ENCODE results near the gene FBN3.

Gene FBN3

DNA sequence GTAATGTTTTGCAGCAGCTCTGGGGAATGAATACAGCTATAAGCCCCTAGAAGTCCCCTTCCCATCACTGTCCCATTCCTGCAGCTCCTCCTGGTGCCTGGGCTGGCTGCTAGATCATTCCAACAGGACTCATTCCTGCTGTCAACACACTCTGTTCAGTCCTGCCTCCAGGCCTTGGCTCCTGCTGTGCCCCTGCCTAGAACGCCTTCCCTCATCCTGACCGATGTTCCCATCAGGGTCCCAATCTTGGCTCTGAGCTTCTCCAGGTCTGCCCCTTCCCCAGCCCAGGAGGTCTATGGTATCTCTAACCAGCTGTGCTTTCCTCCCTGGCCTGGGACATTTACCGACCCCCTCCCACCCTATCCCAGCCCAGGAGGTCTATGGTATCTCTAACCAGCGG is 48.1 kb downstream of the FBN3 start:
- no peak overlapping the region for H3K4me3 ChIP-seq (ENCODE audit: low read depth, low read length)
- TF ChIP-seq, protein P1, sequence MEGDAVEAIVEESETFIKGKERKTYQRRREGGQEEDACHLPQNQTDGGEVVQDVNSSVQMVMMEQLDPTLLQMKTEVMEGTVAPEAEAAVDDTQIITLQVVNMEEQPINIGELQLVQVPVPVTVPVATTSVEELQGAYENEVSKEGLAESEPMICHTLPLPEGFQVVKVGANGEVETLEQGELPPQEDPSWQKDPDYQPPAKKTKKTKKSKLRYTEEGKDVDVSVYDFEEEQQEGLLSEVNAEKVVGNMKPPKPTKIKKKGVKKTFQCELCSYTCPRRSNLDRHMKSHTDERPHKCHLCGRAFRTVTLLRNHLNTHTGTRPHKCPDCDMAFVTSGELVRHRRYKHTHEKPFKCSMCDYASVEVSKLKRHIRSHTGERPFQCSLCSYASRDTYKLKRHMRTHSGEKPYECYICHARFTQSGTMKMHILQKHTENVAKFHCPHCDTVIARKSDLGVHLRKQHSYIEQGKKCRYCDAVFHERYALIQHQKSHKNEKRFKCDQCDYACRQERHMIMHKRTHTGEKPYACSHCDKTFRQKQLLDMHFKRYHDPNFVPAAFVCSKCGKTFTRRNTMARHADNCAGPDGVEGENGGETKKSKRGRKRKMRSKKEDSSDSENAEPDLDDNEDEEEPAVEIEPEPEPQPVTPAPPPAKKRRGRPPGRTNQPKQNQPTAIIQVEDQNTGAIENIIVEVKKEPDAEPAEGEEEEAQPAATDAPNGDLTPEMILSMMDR (IDR thresholded peaks at IDR 0.05; ENCODE audit: borderline replicate concordance, insufficient read depth, low read depth, low read length) = no peak

DNA sequence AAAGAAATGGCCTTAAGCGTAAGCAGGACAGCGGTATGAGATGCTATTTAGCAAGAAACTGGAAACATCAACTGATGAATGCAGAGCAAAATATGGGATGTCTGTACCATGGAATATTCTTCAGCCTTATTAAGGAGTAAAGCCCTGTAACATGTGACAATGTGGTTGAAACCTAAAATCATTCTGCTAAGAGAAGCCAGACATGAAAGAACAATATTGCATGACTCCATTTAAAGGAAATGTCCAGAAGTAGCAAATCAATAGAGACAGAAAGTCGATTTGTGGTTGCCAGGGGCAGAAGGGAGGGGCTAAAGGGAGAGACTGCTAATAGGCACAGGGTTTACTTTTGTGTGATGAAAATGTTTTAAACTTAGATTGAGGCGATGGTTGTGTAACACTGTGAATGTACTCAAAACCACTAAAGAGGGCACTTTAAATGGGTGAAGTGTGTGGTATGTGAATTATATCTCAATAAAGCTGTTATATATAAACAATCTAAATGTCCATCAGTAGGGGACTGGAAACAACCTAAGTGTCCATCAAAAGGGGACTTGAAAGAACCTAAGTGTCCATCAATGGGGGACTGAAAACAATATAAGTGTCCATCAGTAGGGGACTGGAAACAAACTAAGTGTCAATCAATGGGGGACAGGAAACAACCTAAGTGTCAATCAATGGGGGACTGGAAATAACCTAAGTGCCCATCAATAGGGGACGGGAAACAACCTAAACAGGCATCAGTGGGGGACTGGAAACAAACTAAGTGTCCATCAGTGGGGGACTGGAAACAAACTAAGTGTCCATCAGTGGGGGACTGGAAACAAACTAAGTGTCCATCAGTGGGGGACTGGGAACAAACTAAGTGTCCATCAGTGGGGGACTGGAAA is 51.5 kb downstream of the FBN3 start:
- TF ChIP-seq, protein P1 (IDR thresholded peaks at IDR 0.05; ENCODE audit: borderline replicate concordance, insufficient read depth, low read depth, low read length) = no peak
- no peak overlapping the region for H3K4me3 ChIP-seq (ENCODE audit: low read depth, low read length)

DNA sequence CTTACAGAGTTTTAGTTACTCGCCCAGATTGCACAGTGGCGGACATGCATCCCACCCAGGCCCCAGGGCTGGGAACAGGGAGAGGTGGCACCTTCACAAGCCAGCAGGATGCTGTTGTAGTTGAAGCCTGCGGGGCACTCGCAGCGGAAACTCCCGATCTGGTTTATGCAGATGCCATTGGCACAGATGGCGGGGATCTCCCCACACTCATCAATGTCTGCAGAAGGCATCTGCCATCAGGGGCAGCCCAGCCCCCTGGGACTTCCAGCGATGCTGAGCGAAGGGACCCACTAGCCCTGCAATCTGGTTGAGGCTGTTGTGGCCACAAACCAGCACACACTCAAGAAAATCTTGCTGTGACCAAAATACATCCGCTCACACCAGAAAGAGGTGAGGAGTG is 52.2 kb downstream of the FBN3 start:
- no peak overlapping the region for H3K4me3 ChIP-seq (ENCODE audit: low read depth, low read length)
- TF ChIP-seq, protein P1 (IDR thresholded peaks at IDR 0.05; ENCODE audit: borderline replicate concordance, insufficient read depth, low read depth, low read length) = no peak

DNA sequence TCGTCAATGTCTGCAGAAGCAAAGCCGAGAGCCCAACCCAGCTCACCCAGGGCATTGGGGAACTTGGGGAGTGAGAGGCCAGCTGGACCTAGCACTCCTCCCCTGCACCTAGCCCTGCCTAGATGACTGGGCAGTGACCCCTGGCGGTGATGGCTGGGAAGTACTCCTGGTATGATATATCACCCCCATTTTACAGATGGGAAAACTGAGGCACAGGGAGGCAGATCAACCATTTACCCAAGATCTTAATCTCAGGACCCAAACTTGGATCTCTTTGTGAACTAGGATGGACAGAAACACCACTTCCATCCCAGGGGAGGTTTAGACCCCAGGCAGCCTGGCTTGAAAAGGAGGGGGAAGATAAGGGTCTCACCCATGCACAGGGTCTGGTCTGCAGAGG is 53.3 kb downstream of the FBN3 start:
- no peak overlapping the region for H3K4me3 ChIP-seq (ENCODE audit: low read depth, low read length)
- TF ChIP-seq, protein P1 (IDR thresholded peaks at IDR 0.05; ENCODE audit: borderline replicate concordance, insufficient read depth, low read depth, low read length) = 0 out of 2 replicates have a peak, but pooled peaks have one; percentile 37

DNA sequence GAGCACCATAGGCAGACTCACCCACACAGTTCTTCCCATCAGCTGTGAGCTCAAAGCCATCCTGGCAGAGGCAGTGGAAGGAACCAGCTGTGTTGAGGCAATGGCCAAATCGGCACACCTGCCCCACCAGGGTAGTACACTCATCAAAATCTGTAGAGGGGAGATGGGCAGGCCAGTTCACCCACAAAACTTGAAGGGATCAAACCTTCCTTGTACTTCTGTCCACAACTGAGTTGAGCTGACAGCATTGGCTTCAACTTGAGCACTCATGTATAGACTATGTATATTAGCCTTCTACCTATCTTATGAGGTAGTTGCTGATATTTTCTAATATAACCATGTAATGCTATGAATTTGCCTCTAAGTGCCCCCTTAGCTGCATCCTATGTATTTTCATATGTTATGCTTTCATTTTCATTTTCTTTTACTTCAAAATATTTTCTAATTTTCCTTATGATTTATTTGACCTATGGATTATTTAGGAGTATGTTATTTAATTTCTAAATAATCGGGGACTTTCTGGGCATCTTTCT is 54.0 kb downstream of the FBN3 start:
- TF ChIP-seq, protein P1 (IDR thresholded peaks at IDR 0.05; ENCODE audit: borderline replicate concordance, insufficient read depth, low read depth, low read length) = no peak
- no peak overlapping the region for H3K4me3 ChIP-seq (ENCODE audit: low read depth, low read length)

DNA sequence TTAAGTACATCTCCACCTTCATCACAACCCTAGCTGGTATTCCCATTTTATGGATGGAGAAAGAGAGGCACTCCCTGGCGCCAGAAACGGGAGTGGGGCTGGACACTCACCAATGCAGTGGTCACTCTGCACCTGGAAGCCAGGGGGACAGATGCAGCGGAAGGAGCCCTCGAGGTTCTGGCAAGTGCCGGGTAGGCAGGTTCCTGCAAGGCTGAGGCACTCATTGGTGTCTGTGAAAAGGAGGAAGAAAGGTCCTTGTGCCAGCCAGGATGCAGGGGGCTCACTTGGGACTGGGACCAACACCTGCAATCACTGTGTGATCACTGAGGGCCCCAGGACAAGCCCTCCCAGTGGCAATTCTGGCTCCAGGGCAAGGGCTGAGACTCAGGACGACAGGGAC is 55.1 kb downstream of the FBN3 start:
- H3K4me3 ChIP-seq (ENCODE audit: low read depth, low read length) = no peak overlapping the region
- TF ChIP-seq, protein P1 (IDR thresholded peaks at IDR 0.05; ENCODE audit: borderline replicate concordance, insufficient read depth, low read depth, low read length) = no peak

DNA sequence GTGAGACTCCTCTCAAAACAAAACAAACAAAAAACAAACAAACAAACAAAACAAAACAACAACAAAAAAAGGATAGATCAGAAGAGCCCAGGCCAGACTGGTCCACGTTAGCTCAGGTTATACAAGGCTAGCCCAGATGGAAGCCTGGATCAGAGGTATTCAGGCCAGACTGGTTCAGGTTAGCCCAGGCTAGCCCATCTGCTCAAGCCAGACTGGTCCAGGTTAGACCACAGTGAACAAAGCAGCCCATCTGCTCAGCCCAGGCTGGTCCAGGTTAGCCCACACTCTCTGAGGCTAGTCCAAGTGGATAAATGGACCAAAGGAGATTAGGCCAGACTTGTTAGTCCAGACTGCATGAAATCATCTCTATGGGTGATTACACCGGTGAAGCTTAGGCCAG is 55.7 kb downstream of the FBN3 start:
- H3K4me3 ChIP-seq (ENCODE audit: low read depth, low read length) = no peak overlapping the region
- TF ChIP-seq, protein P1 (IDR thresholded peaks at IDR 0.05; ENCODE audit: borderline replicate concordance, insufficient read depth, low read depth, low read length) = no peak
